ENCODE results near the gene ELOVL1. TPM values are rescaled to one million over a fixed set of nuclear protein-coding genes. Genes with fewer than 3 reads are reported as not detected.

ELOVL1 gene
- total and polyA plus RNA-seq, 10 of the 15 experiments (the other 5 are each of a cell fraction or from before 2014, with no cell fraction given): 58.5 to 139 (median 89.8) TPM

- TF ChIP-seq POLR2AphosphoS2 (IDR thresholded peaks at IDR 0.05; ENCODE audit: low read depth, low read length) (no peak), STAT1 (conservative IDR thresholded peaks at IDR 0.05) (no peak), TBL1XR1 (IDR thresholded peaks at IDR 0.05; ENCODE audit: low read depth, low read length) (no peak)
Measured at GRCh38 chr1:43314233-43314632, 53.6 kb downstream of the ELOVL1 start (continued).

- no peak overlapping the region for H2AFZ ChIP-seq (ENCODE audit: control insufficient read depth, low read depth, low read length)
- no peak overlapping the region for H3K4me2 ChIP-seq (ENCODE audit: control insufficient read depth, insufficient read depth)
- no peaks in the 10 kb centered on the region for H3K9me3 ChIP-seq (replicated peaks; ENCODE audit: control insufficient read depth, insufficient read depth, low read length)
- ATAC-seq: no peak
- no peaks in the 10 kb centered on the region for H3K79me2 ChIP-seq (ENCODE audit: control insufficient read depth, insufficient read depth, low read length)
- SMC1A ChIA-PET (ENCODE audit: uncharacterized antibody, unreplicated experiment): no interaction called here
- in situ Hi-C loops (cut with MboI) (no loop called here), intact Hi-C loops (cut with micrococcal nuclease; ENCODE audit: unreplicated experiment) (no loop called here)
- 50% methylated on average over 10 of the region's 10 CpGs for WGBS (ENCODE audit: insufficient coverage, insufficient replicate concordance, low lambda C conversion rate, missing lambda C conversion rate)
- FAIRE-seq: no peak
- H3K27ac ChIP-seq (ENCODE audit: control insufficient read depth, insufficient read depth): no peak overlapping the region
- no peaks in the 10 kb centered on the region for H3K27me3 ChIP-seq (replicated peaks in 1 of 2; ENCODE audit: control insufficient read depth in 2 of 2, insufficient read depth in 2 of 2, low read length in 1 of 2)
- RAD21 ChIA-PET (ENCODE audit: unreplicated experiment): no interaction called here
- no peaks in the 10 kb centered on the region for H3K4me1 ChIP-seq (ENCODE audit: control insufficient read depth, insufficient read depth, low read length)
- no TSS peak for BruUV-seq (replicated peaks)
- POLR2A ChIA-PET: no interaction called here
- CTCF ChIA-PET: no interaction called here
- H3K9ac ChIP-seq (ENCODE audit: control insufficient read depth, insufficient read depth, low read length): no peak overlapping the region
- no peak overlapping the region for H3K4me3 ChIP-seq
- H3K36me3 ChIP-seq (ENCODE audit: control insufficient read depth in 2 of 2, insufficient read depth in 2 of 2, low read length in 1 of 2): no peaks in the 10 kb centered on the region
- no peaks in the 10 kb centered on the region for H4K20me1 ChIP-seq (ENCODE audit: control insufficient read depth, insufficient read depth)
- DNase-seq (ENCODE audit: low read depth, low spot score): no peak
- TF ChIP-seq ZNF24 (IDR thresholded peaks at IDR 0.05) (no peak), POLR2AphosphoS5 (IDR thresholded peaks at IDR 0.05; ENCODE audit: low read length) (no peak), RBBP5 (conservative IDR thresholded peaks at IDR 0.05) (no peak), CHD2 (IDR thresholded peaks at IDR 0.05; ENCODE audit: borderline replicate concordance, low read depth, low read length) (no peak), SRF (IDR thresholded peaks at IDR 0.05; ENCODE audit: low read depth in 2 of 2, low read length in 2 of 2) (no peak), CEBPB (IDR thresholded peaks at IDR 0.05; ENCODE audit: borderline replicate concordance in 1 of 2, low read depth in 2 of 2, low read length in 2 of 2) (no peak), TAF1 (IDR thresholded peaks at IDR 0.05; ENCODE audit: borderline replicate concordance, low read depth, low read length) (no peak), RCOR1 (conservative IDR thresholded peaks at IDR 0.05; ENCODE audit: low read depth, low read length) (no peak), ZBTB4 (CRISPR knock-in tag; IDR thresholded peaks at IDR 0.05) (no peak), USF2 (IDR thresholded peaks at IDR 0.05; ENCODE audit: borderline replicate concordance, low read depth, low read length) (no peak), CBFB (IDR thresholded peaks at IDR 0.05; ENCODE audit: low read depth) (no peak), EP300 (IDR thresholded peaks at IDR 0.05; ENCODE audit: borderline replicate concordance in 1 of 2, control insufficient read depth in 1 of 2, low read depth in 2 of 2, low read length in 2 of 2) (no peak), ZNF687 (IDR thresholded peaks at IDR 0.05) (no peak)
Measured at GRCh38 chr1:43313771-43314170, 54.0 kb downstream of the ELOVL1 start.
